Astrocyte of the cerebellum (primary cell): ENCODE measurements around the gene KIF5C.

Experiments
- DNase-seq: peaks from one replicate; pipeline ENCODE4 v3.0.0-alpha.2; 2011; ENCODE audit warnings: low read depth
- H3K4me3 ChIP-seq: 2 replicates; pipeline ENCODE4 v1.5.1; 2011; ENCODE audit warnings: mild to moderate bottlenecking, low read depth, low read length, moderate library complexity
- in situ Hi-C: cut with HindIII; loops from 2 replicates; pipeline ENCODE4 v1.10.0; 2017; ENCODE audit warnings: low sequenced_read_pairs
- TF ChIP-seq, protein P1 (sequence below): IDR thresholded peaks from 2 replicates; pipeline ENCODE4 v1.5.1; 2012; ENCODE audit warnings: low read length, low read depth, moderate library complexity, mild to moderate bottlenecking; ENCODE audit errors: missing control alignments

Gene KIF5C

DNA sequence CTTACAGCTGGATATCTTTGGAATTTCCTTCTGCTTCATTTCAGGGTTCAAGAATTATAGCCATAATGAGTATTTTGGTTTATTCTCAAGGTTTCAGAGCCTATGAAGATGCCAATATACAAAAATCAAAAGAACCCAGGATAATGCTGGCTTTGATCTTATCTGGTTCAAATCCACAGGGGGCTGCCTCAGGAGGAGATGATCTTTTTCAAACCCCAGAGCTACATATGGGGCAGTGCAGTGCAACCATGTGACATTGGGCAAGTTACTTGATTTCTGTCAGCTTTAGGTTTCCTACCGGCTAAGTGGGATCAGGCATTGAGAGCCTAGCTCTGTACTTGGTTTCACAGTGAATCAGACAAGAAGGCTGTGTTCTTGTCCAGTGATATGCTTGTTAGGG is 140.5 kb downstream of the KIF5C start:
- TF ChIP-seq, protein P1, sequence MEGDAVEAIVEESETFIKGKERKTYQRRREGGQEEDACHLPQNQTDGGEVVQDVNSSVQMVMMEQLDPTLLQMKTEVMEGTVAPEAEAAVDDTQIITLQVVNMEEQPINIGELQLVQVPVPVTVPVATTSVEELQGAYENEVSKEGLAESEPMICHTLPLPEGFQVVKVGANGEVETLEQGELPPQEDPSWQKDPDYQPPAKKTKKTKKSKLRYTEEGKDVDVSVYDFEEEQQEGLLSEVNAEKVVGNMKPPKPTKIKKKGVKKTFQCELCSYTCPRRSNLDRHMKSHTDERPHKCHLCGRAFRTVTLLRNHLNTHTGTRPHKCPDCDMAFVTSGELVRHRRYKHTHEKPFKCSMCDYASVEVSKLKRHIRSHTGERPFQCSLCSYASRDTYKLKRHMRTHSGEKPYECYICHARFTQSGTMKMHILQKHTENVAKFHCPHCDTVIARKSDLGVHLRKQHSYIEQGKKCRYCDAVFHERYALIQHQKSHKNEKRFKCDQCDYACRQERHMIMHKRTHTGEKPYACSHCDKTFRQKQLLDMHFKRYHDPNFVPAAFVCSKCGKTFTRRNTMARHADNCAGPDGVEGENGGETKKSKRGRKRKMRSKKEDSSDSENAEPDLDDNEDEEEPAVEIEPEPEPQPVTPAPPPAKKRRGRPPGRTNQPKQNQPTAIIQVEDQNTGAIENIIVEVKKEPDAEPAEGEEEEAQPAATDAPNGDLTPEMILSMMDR, result no peak
- DNase-seq, result no peak
- in situ Hi-C loops, result no loop called here
- H3K4me3 ChIP-seq, result no peak overlapping the region

DNA sequence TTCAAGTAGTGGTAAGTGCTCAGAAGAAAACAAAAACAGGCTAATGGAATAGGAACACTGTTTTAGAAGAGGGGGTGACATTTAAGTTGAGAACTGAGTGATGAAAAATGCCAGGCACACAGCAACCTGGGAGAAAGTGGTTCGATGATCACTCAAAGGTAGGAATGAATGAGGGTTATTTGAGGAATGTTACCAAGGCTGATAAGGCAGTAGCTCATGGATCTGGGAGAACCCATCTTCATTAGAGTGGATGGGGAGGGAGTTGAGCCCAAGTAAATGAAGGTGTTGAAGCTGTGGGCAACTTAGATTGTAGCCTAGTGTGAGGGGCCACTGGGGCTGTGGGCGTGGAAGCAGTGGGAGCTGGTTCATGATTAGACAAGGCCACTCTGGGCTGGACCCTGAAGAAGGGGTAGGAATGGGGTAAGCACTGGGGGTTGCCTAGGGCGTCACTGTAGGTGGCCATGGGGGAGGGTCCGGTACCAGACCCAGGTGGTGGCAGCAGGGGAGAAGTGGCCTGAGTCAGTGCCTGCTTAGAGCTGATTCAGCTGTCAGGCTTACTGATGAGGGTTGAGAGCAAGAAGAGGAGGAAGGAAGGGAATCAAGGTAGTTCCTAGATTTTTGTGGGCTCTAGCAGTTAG is 141.0 kb downstream of the KIF5C start:
- no peak for DNase-seq
- in situ Hi-C loops, result no loop called here
- H3K4me3 ChIP-seq, result no peak overlapping the region
- TF ChIP-seq, protein P1, result no peak

DNA sequence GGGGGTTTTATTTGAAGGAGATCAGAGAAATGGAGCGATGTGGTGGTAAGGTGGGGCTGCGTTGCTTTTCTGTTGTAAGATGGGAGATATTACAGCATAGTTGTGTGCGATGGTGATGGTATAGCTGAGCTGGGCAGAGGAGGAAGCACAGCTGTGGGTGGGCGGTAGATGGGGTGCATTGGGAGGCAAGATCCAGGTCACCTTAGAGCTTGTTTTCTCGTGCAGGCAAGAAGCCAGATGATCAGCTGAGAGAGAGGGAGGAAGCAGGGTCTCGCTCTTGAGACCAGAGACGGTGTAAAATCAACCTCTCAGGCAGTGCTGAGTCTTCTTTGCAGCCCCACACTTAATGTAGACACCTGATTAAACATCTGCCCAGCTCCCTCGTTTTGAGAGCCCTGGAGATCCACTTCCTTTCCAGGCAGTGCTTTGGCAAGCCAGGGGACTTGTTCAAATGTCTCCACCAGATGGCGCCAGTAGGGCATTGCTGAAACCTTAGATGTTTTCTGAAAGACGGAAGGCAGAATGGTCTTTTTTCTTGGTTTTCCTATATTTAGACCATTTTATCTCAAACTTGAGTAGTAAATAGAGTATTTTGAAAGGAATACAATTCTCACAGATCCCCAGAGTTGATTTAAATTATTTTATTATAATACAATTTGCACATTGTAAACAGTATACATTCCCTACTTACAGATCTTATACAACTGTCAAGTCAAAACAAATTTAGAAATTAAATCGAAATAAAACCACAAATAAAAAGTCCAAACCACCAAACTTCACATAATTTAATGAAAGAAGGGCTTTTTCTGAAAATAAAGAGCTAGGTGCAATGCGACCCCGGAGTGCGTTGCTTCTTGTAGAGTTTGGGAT is 142.3 kb downstream of the KIF5C start:
- peak; percentile 72 for DNase-seq
- TF ChIP-seq, protein P1, result peak; percentile 85
- no peak overlapping the region for H3K4me3 ChIP-seq
- in situ Hi-C loops, result no loop called here

DNA sequence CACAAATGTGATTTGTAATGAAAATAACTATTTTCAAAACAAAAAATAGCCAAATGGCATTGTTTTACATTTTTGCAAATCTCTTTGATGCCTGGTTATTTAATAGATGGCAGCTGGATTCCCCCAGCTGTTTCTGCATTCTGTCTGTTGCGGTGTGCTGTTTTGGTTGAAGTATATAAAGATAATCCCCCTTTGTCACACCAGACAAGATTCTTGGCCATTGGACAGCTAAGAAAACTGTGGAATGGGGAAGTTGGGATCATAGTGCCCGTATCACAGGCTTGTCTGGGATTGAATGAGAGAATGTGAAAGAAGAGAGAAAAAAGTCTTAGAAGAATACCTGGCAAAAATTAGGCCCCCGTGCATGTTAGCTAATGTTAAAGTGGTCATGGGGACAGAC is 144.0 kb downstream of the KIF5C start:
- in situ Hi-C loops, result no loop called here
- no peak overlapping the region for H3K4me3 ChIP-seq
- TF ChIP-seq, protein P1, result no peak
- DNase-seq, result no peak

DNA sequence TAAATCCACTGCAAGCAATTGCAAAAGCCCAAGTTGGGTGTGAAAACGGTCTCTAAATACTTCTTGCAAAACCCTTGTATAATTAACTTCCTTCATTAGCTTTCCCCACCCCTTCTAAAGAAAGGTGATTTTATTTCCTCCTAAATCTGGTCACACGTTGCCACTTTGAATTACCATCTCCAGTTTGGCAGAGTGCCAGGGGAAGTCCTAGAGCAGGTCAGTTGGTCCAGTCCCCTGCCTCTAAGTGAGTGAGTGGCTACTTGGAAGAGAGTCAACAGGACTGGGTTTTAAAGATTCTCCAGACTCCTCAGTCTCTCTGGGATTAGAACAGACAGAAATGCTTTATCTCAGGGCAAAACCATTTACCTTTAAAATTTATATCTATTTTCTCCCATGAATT is 144.7 kb downstream of the KIF5C start:
- in situ Hi-C loops, result loop anchor here (10.0 kb wide), 1 partner anchor 545 kb away; no protein-coding TSS in a partner anchor
- DNase-seq, result no peak
- TF ChIP-seq, protein P1, result no peak
- H3K4me3 ChIP-seq, result no peak overlapping the region

DNA sequence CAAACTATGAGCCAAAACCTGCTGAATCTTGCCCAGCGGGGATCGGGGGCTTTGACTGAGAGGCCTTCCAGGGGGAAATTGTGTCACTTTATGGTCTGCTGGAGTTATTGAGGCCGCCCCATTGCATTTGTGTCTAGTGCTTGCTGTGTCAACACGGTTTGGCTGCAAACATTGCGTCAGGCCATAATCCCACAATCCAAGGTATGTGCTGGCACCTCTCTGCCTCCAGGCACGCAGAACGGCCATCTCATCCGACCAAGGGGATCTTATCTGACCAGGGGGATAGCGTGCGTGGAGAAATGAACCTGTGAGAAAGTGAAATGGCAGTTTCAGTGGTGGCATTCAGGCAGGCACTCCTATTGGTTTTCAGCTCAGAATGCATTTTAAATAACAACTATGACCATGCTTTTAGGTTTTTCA is 145.4 kb downstream of the KIF5C start:
- no peak for DNase-seq
- H3K4me3 ChIP-seq, result no peak overlapping the region
- in situ Hi-C loops, result loop anchor here (10.0 kb wide), 1 partner anchor 544 kb away; no protein-coding TSS in a partner anchor
- TF ChIP-seq, protein P1, result no peak
